GM19351 (cell line): ENCODE results near the gene CLHC1.

Experiments
- ATAC-seq: cut with Tn5 transposase; IDR thresholded peaks from one replicate; pipeline ENCODE4 v1.9.1; 2021; ENCODE audit warnings: mild to moderate bottlenecking, moderate library complexity; ENCODE audit not compliant: unreplicated experiment

CLHC1 gene

DNA sequence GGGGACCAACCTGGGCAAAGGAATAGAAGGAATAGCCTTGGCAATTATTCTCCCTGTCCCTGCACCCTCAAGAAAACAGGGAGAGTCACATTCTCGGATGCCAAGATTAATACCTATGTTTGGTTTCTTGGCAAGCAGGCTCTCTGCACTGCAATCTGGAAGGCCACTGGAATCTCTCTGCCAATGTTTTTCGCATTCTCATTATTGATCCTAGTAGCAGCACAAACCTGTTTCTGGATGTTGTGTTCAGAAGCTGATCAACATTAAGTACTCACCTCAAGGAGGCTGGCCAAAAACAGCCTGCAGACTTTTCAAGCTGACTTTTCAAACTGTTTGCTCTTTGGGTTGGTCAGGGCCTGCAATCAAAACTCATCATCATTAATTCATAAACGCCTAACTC is 62.2 kb downstream of the CLHC1 start:
- no peak for ATAC-seq

DNA sequence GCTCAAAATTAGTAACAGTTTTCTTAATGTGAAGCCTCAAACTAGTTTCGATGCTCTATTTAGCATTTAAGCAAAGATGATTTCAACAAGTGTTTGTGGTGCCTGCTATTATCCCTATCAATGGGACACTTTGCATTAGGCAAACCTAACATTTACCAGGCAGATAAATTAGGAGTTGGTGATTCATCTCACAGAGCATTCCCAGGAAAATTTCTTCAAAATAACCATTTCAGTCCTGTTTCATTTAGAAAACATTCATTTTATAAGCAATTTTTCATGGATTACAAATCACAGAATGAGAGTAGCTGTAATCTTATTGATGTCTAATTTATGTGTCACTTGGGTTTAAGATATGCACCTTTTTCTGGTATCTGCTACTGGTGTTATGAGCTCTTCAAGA is 62.7 kb downstream of the CLHC1 start:
- ATAC-seq, result no peak

DNA sequence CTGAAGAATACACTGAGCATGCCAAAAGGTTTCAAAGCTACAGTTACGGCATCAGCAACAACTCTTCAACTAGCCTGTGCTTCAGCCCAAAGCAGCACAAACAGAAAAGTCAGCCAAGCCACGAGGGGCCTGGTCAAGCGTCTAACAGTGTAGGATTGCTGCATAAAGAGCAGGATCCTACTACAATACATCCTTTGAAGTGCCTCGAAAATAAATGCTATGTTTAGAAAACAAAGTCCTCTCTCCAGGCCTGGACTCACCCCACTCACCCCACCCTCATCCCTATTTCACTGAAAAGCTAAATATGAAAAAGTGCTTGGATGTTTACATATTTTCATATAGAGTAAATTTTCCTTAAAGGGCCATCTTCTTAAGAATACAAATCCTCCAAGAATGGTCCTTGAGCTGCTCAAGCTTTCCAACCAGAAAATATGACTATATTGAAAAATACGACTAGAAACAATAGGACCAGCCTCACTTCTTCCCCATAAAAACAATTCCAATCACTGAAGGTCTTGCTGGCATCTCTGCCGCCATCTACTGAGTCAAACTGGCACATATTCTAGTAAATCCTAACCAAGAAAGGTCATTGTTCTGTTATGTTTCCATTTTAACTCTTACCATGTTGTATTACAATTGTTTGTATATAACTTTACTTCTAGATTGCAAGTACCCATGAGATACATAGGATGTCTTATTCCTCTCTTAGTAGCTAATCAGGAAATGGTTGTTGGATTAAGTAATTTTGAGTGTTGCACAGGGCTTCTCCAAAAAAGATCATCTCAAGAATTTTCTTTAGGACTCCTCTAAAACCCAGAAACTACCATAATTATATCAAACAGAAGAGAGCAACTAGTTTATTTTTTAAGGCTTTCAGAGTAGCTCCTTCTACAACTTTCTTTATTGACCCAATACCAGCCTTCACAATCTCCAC is 63.6 kb downstream of the CLHC1 start:
- ATAC-seq, result no peak

DNA sequence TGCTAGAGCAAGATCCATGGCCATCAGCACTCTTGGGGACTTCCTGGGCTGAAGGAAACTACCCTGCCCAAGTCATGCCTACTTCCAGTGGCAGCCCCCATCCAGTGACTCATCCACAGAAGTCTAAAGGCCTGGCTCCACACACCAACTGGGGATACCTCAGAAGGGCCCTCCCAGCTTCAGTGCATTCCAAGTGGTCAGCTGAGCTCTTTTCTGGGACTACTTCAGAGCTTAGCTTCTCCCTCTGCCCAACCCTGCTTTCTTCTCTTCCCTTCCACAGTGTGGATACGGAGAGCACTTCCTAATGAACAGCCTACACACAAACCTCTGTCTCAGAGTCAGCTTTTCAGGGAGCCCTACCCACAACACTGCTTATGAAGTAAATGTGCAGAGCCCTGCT is 66.5 kb downstream of the CLHC1 start:
- no peak for ATAC-seq

DNA sequence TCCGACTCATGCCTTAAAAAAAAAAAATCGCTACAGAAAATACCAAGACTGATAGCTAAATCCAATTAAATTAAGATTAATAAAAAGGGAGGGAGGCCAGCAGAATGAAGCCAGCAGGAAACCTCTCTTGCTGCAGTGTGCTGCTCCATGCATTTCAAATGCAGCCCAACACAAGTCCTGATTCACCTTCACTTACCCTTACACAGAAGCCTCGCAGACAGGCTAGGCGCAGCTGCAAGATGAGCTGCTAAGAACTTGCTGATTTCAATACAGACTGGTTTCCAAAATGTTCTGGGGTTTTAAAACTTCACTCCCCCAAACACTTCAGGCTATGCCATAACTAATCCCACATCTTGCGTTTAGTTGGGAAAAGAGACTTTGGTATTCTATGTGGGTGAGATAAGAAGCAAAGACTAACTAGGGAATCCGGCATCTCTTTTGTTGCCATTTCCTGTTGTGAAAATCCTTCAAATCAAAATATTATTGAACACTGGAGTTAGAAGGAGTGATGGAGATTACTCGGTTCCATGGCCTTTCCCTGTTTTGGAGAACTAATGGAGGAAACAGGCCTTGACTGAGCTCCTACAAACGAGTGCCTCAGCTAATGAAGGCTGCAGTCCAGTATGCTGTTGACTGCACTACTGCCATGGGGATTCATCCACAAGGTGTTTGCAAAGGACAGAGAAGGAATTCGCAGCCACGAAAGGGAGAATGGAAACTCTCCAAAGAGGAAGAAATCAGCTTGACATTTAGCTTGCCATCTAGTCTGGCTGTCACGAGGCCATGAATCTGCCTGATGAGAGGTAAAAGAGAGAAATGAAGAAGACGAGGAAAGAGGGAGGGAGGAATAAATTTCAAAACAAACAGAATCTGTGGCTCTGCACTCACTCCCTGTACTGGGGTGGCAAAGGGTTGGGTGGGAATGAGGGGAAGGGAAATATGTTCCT is 67.3 kb downstream of the CLHC1 start:
- no peak for ATAC-seq

DNA sequence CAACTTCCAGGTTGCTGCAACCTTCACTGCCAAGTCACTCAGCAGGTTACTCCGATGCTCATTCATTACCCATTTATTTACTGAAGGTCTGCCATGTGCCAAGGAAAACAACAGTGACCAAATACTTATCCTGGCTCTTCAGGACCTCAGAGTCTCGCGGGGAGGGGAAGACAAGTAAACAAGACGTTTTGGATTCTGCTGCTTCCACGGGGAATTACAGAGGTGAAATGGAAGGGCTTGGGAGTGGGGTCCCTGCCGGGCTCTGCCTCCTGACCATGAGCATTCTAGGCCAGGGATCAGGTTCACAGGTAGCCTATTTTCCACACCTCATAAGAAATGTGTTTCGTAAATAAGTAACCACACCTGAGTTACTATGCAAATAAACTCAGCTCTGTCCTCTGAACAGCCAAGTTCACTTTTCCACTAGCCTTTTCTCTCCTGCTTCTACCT is 68.1 kb downstream of the CLHC1 start:
- no peak for ATAC-seq

DNA sequence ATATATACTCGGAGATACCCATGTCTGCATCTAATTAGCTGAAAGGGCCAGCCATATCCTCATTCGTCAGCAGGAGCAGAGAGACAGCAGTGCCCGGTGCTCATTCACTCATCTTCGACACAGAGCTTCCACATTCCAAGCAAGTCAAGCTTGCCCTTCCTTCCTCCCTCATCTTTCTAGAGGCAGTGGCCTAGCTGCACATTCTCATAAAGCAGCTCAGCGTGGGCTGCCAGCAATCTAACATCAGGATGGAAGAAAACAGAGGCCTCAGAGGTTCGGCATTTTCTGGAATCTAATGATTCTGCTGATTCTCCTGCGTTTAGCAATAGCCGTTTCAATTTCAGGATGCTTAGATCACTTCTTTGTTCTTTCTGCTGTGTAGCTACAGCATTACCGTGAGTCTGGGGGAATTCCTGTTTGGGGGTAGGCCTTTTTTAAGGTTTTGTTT is 68.8 kb downstream of the CLHC1 start:
- no peak for ATAC-seq

DNA sequence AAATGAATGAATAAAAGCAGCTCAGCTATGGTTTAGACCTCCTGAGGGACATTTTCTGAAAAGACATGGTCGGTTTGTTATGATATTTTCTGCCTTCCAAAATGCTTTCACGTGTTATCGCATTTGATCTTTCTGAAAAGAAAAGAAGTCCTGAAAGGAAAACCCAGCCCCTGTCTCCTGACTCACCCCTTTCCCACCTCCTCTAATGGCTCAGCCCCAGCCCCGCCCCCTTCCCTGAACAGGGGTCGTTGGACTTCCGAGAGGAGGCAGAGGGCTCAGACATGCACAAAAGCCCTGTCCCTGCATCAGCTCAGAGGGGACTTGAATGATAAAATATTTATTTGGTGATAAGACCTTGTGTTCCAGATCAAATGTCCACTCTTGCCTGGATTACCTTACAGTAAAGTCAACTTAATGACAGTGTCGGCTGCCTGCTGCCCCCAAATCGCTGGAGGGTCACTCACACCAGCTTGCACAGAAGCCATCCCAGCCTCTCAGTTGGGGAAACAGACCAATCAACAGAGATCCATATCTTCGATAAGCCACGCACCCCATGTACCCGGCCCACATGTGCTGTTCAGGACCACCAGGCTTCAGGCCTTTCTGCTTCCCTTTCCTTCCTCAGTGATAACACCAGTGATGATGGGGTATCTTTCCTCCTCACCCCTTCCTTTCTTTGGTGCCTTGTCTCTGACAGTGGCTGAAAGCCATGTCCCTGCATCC is 69.6 kb downstream of the CLHC1 start:
- no peak for ATAC-seq

DNA sequence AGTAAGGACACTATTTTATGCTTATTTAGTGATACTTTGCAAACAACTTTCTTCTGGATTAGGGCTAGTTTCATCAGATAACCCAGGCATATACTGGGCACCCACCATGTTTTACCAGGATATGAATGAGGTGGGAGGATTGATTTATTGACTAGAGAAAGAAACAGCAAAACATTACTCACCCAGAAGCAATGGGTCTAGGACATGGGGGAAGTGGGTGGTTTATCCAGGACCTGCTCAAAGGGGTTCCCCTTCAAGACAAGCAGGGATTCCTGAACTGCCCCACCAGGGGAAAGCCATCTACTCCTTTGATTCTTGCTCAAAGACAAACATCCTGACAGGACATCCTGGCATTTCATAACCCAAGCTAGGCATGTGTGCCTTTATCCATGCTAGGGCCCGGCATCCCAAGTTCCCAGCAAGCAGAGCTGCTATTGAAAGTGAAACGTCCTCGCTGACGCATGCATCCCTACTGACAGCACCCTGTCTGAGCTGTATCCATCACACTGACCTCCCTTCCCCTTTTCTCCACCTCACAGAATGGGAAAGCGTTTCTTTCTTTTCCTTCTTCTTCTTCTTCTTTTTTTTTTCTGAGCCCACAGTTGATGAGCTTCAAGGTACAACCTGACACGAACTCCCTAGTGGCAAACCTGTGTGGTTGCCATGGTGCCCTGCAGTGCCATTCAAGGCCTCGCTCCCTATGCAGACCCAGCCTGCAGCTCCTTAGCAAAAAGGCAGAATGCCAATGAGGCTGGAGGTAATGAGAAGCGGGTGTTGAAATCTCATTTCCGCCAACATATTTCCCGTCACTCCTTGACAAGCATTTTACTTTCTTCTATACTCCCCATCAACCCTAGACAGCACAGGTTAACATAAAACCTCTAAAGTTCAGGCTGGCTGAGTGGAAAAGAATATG is 70.5 kb downstream of the CLHC1 start:
- ATAC-seq, result no peak

DNA sequence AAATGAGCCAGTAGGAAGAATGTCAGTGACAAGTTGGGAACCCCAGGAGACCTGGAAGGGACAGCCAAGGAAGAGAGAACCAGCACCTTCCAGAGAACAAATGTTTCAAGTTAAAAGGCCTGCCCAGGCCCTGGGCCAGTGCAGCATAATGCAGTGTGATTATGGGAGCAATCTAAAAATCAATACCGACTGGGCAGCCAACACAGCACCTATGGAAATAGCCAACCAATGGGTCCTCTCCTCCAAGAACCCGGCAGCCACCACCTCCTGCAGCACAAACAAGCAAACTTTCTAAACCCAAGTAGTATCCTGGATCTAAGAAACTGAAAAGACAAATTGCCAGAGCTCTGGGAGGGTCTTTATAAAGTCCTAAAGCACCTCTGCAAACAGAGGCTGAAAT is 71.7 kb downstream of the CLHC1 start:
- ATAC-seq, result no peak

DNA sequence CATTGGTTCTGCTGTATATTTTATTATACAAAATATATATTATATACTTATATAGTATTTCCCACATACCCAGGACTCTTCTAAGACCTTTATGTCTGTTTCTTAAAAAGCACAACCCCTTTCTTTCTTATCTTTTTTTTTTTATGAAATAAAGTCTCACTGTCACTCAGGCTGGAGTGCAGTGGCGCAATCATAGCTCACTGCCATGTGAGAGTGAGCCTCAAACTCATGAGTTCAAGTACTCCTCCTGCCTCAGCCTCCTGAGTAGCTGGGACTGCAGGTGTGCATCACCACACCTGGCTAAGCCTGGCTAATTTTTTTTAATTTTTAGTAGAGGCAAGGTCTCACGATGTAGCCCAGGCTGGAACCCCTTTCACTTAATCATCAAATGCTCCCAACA is 72.3 kb downstream of the CLHC1 start:
- no peak for ATAC-seq

DNA sequence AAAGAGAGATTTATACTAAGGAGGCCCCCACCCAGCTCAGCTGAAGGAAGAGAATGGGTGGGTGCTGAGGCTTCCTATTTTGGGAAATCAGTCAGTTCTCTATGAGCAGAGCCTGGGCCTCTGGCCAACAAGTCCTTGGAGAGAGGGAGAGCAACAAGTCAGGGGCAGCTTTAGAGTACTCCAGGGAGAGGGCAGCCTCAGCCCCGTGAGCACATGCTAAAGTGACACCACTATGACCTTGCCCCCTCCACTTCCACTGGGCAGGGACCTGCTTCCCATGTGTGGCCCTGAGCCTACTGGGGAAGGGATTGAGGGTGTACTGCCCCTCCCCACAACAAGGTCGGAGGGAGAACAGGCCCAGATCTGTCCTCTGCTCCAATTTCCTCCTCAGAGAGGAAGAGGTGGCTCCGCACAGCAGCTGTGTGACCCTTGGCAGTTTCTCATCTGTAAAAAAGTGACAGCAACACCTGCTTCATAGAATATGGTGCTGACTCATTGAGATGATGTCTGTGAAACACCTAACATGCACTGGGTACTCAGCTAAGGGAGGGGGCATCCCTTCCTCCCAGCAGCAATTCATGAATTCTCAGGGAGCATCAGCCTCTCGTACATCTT is 72.9 kb downstream of the CLHC1 start:
- ATAC-seq, result peak; percentile 61

DNA sequence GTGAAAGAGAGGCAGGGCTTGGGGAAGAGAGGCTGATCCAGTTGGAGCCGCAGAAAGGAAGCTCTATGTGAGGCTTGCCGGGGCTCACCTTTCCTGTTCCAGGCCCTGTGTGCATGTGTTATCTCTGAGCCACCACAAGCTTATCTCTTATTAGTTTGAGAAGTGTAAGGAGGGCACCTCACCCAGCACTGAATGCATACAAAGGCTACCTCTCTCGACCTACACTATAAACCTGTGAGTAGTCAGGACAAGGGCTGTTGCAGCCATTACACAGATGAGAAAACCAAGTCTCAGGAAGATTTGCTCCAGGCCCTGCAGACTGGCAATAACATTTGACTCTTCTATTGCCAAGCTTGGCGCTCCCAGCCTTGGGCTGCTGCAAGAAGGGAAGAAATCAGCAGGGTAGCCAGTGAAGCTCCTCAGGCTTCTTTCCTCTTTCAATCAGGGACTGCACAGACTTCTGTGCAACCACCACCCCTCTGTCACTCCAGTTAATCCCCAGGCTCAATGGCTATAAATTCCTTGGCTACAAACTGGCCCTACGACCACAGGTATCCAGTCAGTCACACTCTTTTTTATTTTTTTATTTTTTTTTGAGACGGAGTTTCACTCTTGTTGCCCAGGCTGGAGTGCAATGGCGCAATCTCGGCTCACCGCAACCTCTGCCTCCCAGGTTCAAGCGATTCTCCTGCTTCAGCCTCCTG is 73.8 kb downstream of the CLHC1 start:
- no peak for ATAC-seq

DNA sequence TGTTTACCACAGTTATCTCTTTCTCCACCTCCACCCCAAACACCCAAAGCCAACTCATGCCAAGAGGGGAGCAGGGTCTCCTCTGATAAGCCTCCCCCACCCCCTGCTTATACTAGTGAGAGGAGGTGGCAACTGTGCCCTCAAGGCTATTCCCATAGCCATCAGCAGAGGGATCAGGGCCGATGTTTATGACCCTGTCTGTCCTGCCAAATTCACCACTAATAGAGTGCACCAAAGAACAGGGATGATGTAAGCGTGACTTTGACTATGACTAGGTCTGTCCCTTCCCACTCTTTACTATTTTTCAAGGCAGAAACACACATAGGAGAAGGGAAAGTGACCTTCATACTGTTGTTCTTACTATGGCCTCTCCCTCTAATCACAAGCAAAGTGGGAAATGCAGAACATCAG is 74.6 kb downstream of the CLHC1 start:
- ATAC-seq, result peak; percentile 37

DNA sequence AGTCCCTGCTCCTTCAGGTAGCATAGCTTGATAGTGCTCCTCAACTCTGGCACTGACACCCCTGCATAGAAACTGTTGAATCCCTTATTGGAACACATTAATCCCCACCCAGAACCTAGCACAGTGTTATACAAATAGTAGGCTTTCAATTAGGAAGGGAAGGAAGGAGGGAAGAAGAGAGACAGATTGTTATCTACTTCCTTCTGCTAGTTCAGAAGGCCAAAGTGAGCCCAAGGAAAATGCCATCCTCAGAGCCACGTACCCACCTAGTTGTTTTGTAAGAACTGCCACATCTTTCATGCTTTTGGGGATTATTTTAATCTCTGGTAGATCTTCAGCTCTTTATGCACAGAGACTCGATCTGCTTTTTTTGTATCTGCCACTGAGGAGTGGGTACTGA is 75.1 kb downstream of the CLHC1 start:
- no peak for ATAC-seq

DNA sequence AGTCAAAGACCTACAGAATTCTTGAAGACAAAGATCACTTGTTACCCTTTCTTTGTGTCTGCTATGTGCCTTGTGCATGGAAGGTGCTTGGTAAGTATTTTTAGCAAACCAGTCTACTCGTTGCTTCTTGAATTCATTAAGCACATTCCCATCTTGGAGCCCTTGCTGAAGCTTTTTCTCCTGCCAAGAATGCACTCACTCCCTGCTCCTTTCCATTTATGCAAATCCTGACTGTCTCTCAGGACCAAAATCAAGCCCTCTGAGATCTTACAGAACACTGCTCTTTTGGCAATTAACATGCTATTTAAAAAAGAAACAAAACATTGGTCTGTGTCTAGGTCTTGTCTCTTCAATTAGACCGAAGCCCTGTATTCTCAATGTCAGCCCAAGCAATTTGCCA is 75.8 kb downstream of the CLHC1 start:
- ATAC-seq, result no peak

DNA sequence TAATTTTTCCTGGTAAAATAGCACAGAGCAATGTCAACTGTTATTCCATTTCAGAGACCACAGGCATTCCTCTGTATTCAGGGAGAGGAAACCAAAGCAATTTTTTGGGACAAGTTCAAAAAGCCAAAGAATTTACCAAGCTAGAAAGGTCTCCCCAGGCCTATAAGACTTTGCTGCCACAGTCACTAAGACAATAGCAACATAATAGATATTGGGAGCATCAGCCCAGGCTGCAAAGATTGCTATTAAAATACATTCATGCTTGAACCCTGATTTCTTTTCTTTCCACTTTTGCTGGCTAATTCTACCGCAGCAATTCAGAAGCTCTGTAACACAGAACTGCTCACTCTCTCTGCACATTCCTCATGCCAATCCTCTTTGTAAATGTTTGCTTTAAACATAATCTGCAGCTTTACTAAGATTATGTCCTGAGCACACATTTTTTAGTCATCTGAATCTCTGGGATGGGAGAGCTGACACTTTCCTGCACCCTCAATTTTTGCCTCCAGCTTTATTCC is 76.3 kb downstream of the CLHC1 start:
- ATAC-seq, result no peak

DNA sequence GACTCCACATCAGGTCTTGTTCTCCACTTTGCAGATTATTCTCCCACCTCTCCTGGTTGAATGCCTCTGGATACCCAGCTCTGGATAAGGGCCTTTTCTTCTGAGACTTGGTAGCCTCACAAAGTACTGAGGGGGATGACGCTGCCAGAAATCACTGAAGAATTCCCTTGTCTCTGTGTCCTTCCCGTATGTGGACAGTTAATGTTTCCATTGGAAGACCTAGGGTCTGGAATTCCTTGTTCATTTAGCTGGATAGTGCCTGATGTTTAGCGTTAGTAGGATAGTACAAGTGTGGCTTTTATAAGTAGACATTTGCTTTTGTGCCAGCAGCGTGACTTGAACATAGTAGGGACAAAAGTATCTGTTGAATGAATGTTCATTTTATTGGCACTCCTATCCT is 76.9 kb downstream of the CLHC1 start:
- no peak for ATAC-seq
